Skeletal muscle tissue (tissue), 4 donors: Measurements from ENCODE around the gene DCN. TPM values are rescaled to one million over a fixed set of nuclear protein-coding genes. Genes with fewer than 3 reads are reported as not detected.

ENCODE experiments used
- H3K27ac ChIP-seq: one replicate; pipeline ENCODE4 v1.7.0; 2013; ENCODE audit warnings: mild to moderate bottlenecking, low read depth, low read length, inconsistent platforms
- H3K27me3 ChIP-seq, 3 donors: one replicate each; pipeline ENCODE4 v1.7.0; 2013; ENCODE audit warnings: low read length in 3 of 3; ENCODE audit not compliant: control insufficient read depth in 3 of 3, insufficient read depth in 3 of 3
- H3K36me3 ChIP-seq, 3 donors: one replicate each; pipeline ENCODE4 v1.7.0; 2013; ENCODE audit warnings: low read length in 3 of 3; ENCODE audit not compliant: control insufficient read depth in 3 of 3, insufficient read depth in 3 of 3
- H3K4me1 ChIP-seq, 3 donors: one replicate each; pipeline ENCODE4 v1.7.0; 2013; ENCODE audit warnings: low read length in 3 of 3, mild to moderate bottlenecking in 3 of 3; ENCODE audit not compliant: control insufficient read depth in 3 of 3, insufficient read depth in 3 of 3
- H3K4me3 ChIP-seq, 3 donors: one replicate each; pipeline ENCODE4 v1.7.0; 2013; ENCODE audit warnings: low read length in 3 of 3
- H3K9ac ChIP-seq, 3 donors: one replicate each; pipeline ENCODE4 v1.7.0; 2013; ENCODE audit warnings: low read length in 3 of 3, mild to moderate bottlenecking in 3 of 3, moderate library complexity in 2 of 3, low read depth in 1 of 3
- H3K9me3 ChIP-seq, 3 donors: one replicate each; pipeline ENCODE4 v1.7.0; 2013; ENCODE audit warnings: low read length in 3 of 3; ENCODE audit not compliant: control insufficient read depth in 3 of 3
- total RNA-seq: library from RNA; depleted of rRNA; stranded (reverse); fragments of >200 nt; gene quantifications from one replicate; pipeline ENCODE4 v1.2.3, GENCODE V29; 2014
- donor health status: Osteomylitis.

Gene DCN
- total RNA-seq, 1 donor from 2014 or later: 688 TPM

DNA sequence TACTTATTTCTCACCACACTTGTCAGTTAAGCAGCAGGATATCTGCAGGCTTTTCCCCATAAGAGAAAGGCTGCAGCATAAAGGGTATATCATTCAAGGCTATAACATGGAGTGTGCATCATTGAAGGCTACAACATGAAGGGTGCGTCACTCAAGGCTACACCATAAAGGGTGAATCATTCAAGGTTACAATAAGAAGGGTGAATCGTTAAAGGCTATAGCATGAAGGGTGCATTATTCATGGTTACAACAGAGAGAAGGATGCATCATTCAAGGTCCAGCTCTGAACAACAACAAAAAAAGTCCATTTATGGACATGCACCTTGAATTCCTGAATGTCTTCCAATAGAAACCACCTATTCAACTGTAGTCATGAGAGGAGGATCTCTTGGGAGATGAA is 38.6 kb downstream of the DCN start:
- H3K4me1 ChIP-seq: no peaks in the 10 kb centered on the region
- no peak overlapping the region for H3K9ac ChIP-seq
- no peaks in the 10 kb centered on the region for H3K9me3 ChIP-seq
- H3K27me3 ChIP-seq: no peaks in the 10 kb centered on the region
- no peak overlapping the region for H3K4me3 ChIP-seq
- H3K27ac ChIP-seq: no peak overlapping the region
- H3K36me3 ChIP-seq: no peaks in the 10 kb centered on the region

- Histone ChIP-seq H3K36me3 (no peaks in the 10 kb centered on the region), H3K9ac (no peak overlapping the region), H3K27me3 (no peaks in the 10 kb centered on the region), H3K4me1 (peaks cover 3 to 4% (median 3%) of the 10 kb centered on the region in 3 donors), H3K4me3 (no peak overlapping the region), H3K9me3 (no peaks in the 10 kb centered on the region), H3K27ac (no peak overlapping the region)
These were observed 39.4 kb downstream of the DCN start for GRCh38 chr12:91143206-91143605.

- Histone ChIP-seq H3K27ac (peak overlapping the region; percentile 8), H3K4me1 (peaks cover 3 to 8% (median 4%) of the 10 kb centered on the region in 3 donors), H3K36me3 (no peaks in the 10 kb centered on the region), H3K9ac (no peak overlapping the region), H3K9me3 (no peaks in the 10 kb centered on the region), H3K27me3 (no peaks in the 10 kb centered on the region), H3K4me3 (no peak overlapping the region)
These were observed 40.4 kb downstream of the DCN start for GRCh38 chr12:91142221-91142631.

DNA sequence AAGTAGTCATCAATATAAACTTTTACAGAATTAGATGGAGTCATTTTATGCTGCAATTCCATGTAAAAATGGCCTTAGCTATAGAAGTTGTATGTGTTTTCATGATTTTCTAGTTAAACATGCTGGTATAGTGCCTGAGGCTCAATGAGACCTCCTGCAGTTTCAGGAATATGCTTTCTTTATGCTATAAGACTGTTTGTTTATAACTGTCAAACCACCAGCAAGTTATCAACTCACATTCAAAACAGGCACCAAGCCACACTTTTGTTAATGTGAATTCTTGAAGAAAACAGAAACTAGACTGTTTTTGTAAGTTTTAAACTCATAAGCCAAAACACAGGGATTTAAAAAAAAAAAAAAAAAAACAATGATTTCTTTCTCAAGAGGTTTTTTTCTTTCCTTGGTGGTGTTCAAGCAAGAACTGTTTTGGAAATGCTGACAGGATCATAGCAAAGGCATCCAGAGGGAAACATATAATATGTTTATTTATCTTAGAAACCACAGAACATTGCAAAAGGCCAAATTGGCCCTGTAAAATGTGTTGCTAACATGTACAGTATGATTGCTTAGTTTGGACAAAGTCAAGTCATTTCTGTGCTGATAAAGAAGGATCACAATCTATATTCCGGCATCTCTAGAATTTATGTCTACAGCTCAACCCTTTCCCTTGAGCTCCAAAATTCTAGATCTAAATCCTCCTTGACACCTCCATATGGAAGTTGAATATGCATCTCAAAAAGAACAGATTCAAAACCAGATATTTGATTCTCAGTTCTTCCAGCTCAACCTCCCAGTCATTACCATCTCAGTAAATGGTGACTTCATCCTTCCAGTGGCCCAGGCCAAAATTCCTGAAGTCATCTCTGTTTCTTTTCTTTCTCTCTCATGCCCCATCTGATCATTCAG is 42.3 kb downstream of the DCN start:
- Histone ChIP-seq H3K4me1 (peaks cover 3 to 8% (median 4%) of the 10 kb centered on the region in 3 donors), H3K9ac (no peak overlapping the region), H3K27ac (peak overlapping the region; percentile 51), H3K36me3 (no peaks in the 10 kb centered on the region), H3K9me3 (no peaks in the 10 kb centered on the region), H3K4me3 (no peak overlapping the region), H3K27me3 (no peaks in the 10 kb centered on the region)

DNA sequence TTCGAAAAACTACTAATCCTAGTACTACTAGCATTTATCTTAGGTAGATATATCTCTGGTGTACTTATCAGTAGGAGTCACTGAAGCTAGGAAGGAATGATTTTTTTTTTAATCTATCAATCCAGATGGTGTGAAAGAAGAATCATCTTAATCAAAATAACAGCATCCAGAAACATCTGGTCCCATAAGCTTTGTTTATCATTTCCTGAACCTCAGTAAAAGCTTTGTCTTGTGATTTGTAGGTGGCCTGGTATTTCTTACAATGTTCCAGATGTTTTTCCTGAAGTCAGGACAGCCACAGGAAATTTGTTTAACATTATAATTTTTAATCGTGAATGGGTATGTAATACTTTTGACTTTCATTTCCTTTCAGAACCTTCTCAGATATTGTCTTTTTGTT is 43.3 kb downstream of the DCN start:
- Histone ChIP-seq H3K36me3 (no peaks in the 10 kb centered on the region), H3K9ac (no peak overlapping the region), H3K4me1 (peaks cover 3 to 8% (median 4%) of the 10 kb centered on the region in 3 donors), H3K4me3 (no peak overlapping the region), H3K27me3 (no peaks in the 10 kb centered on the region), H3K9me3 (no peaks in the 10 kb centered on the region), H3K27ac (peak overlapping the region; percentile 20)

- H3K4me3 ChIP-seq: no peak overlapping the region
- peak overlapping the region in 1 of 3 donors; percentile 18 for H3K9ac ChIP-seq
- peaks cover 3 to 8% (median 4%) of the 10 kb centered on the region in 3 donors for H3K4me1 ChIP-seq
- H3K27ac ChIP-seq: no peak overlapping the region
- no peaks in the 10 kb centered on the region for H3K27me3 ChIP-seq
- no peaks in the 10 kb centered on the region for H3K36me3 ChIP-seq
- H3K9me3 ChIP-seq: no peaks in the 10 kb centered on the region
These were observed 44.2 kb downstream of the DCN start for GRCh38 chr12:91138337-91138920.

GRCh38 chr12:91133871-91134270 is 48.7 kb downstream of the DCN start:
- H3K9me3 ChIP-seq: no peaks in the 10 kb centered on the region
- no peaks in the 10 kb centered on the region for H3K27me3 ChIP-seq
- H3K36me3 ChIP-seq: no peaks in the 10 kb centered on the region
- H3K4me3 ChIP-seq: no peak overlapping the region
- no peak overlapping the region for H3K27ac ChIP-seq
- peaks cover 3 to 8% (median 4%) of the 10 kb centered on the region in 3 donors for H3K4me1 ChIP-seq
- no peak overlapping the region for H3K9ac ChIP-seq

DNA sequence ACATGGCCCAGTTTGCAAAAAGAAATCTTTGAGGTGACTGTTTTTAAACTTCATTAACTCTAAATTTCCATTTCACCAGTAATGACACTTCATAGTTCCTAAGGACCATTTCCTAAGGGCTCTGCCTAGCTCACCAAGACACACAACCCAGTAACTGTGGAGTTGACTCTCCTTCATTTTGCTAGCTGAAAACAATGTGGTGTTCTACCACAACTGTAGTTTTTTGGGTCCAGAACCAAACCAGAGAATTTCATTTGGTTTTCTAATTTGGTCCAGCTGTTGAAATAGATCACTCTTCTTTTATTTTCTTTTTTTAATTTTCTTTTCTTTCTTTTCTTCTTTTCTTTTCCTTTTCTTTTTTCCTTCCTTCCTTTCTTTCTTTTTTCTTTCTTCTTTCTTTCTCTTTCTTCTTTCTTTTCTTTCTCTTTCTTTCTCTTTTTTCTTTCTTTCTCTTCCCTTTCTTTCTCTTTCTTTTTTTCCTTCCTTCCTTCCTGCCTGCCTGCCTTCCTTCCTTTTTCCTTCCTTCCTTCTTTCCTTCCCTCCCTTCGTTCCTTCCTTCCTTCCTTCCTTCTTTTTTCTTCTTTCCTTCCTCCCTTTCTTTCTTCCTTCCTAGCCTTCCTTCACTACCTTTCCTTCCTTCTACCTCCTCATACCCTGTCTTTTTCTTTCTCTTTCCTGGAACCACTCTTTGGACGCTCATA is 52.8 kb downstream of the DCN start:
- Histone ChIP-seq H3K9me3 (no peaks in the 10 kb centered on the region), H3K27ac (no peak overlapping the region)

GRCh38 chr12:91127751-91128150 is 54.9 kb downstream of the DCN start:
- H3K27me3 ChIP-seq: no peaks in the 10 kb centered on the region
- no peak overlapping the region for H3K4me3 ChIP-seq
- no peak overlapping the region for H3K27ac ChIP-seq
- no peaks in the 10 kb centered on the region for H3K9me3 ChIP-seq
- no peak overlapping the region for H3K9ac ChIP-seq
- no peaks in the 10 kb centered on the region for H3K36me3 ChIP-seq
- H3K4me1 ChIP-seq: no peaks in the 10 kb centered on the region

More for the DNA sequence above, 52.8 kb downstream of the DCN start:
- Histone ChIP-seq H3K36me3 (no peaks in the 10 kb centered on the region), H3K9ac (no peak overlapping the region), H3K27me3 (no peaks in the 10 kb centered on the region), H3K4me3 (no peak overlapping the region), H3K4me1 (no peaks in the 10 kb centered on the region)

DNA sequence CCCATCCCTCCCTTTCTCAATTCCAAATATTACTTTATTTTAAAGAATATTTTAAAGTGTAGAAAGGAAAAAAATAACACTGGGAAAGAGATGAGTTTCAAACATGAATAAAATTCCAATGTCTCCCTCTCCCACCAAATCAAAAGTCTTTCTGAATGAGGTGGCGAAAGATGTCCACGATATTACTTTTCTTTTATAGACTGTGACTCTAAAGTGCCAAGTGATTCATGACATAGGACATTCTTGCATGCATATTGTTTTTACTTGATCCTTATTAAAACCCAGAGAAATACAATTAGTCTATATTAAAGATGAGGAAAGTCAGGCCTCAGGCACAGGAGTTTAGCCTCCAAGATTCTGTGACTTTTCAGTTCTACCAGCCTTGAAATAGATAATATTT is 55.3 kb downstream of the DCN start:
- Histone ChIP-seq H3K36me3 (no peaks in the 10 kb centered on the region), H3K9ac (no peak overlapping the region), H3K9me3 (no peaks in the 10 kb centered on the region), H3K4me1 (no peaks in the 10 kb centered on the region), H3K4me3 (no peak overlapping the region), H3K27me3 (no peaks in the 10 kb centered on the region), H3K27ac (no peak overlapping the region)
